GM21423 (cell line): ENCODE measurements around the gene WDR93.
"Not testable (repeated sequence)": the region's sequence is repeated elsewhere in the genome, so short reads cannot be mapped to it uniquely, and the experiment has no call there.

Experiments used
- ATAC-seq: cut with Tn5 transposase; IDR thresholded peaks from one replicate; pipeline ENCODE4 v1.9.1; 2021; ENCODE audit warnings: mild to moderate bottlenecking, moderate library complexity; ENCODE audit not compliant: unreplicated experiment

WDR93 gene

DNA sequence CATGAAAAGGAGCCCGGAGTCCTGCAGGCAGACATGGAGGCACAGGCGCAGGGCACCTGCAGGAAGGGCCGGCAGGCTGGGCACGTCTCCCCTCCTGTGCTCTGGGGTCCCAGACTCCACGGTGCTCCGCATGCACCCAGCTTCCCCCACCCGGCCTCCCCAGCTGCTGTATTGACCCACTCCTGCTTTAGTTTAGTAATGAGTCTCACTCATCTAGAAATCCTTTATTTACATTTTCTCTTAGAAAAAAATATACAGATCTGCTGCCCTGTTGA, 94.0 kb downstream of the WDR93 start:
- ATAC-seq = no peak

DNA sequence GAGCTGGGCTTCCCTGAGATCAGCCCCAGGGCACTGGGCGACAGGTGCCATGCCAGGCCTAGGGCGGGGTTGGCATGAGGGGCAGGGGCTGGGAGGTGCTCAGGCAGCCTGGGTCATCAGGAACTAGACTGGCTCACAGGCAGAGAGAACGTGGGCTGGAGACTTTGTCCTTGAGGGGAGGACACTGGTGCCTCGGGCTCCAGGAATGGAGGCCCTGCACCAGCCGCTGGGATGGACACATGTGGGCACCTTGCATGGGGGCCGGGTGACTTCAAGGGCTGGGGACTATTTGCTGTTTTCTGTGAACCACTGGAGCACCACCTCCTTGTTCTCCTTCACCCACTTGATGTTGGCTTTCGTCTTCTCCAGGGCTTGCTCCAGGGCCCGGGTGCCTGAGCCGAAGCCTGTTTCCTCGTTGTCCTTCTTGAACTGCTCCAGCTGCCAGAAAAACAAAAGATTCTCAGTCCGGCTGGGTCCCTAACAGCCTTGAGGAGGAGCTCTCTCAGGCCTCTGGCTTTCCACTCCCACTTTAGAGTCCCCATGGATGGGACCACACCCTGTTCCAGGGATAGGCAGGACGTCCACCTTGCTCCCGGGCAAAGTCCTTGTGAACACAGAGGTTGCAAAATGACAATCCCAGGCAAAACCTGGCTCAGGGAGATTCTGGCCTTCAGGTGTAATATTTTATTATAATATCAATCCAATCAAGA, 94.6 kb downstream of the WDR93 start:
- no peak for ATAC-seq

DNA sequence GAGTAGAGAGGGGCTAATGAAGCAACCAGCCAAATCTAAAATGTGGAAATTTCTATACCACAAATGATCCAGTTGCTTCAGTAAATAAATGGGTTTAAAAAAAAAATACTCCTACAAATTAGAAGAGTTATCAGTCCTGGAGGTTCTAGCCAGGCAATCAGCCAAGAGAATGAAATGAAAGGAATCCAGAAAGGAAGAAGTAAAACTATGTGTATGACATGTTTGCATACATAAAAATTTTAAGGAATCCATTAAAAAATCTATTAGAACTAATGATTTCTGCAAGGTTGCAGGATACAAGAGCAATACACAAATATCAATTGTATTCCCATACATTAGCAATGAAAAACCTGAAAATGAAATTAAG, 95.1 kb downstream of the WDR93 start:
- no peak for ATAC-seq

DNA sequence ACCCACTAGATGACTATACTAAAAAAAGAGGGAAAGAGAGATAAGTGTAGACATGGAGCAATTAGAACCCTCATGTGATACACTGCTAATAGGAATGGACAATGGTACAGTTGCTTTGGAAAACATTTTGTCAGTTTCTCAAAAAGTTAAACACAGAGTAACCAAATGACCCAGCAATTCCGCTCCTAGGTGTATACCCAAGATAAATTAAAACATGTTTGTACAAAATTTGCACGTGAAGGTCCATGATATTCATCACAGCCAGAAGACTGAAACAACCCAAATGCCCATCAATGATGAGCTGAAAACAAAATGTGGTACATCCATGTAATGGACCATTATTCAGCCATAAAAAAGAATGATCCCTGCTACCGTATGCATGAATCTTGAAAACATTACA, 97.3 kb downstream of the WDR93 start:
- no peak for ATAC-seq

DNA sequence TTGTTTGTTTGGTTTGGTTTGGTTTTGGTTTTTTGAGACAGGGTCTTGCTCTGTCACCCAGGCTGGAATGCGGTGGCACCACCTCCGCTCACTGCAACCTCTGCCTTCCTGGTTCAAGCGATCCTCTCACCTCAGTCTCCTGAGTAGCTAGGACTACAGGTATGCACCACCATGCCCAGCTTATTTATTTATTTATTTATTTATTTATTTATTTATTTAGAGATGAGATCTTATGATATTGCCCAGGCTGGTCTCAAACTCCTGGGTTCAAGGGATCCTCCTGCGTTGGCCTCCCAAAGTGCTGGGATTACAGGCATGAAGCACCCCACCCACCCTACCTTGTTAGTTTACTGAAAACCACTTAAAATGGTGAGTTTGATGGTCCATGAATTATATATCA, 98.0 kb downstream of the WDR93 start:
- not testable (repeated sequence) for ATAC-seq

DNA sequence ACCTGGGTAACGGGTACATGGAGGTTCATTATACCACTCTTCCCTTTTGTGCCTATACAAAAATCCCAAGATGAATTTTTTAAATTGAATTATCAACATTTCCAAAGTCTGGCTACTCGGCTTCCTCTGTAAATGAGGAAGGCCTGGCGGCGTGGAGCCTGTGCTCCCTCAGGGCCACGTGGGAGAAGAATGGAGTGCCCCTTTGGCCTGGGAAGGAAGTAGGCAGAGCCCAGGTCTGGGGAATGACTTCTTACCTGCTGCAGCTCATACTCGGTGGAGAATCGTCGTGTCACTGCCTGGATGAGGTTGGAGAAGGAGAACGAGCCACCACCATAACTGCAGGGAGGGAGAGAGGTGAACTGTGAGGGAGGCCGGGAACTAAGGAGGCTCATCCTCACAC, 99.6 kb downstream of the WDR93 start:
- no peak for ATAC-seq

DNA sequence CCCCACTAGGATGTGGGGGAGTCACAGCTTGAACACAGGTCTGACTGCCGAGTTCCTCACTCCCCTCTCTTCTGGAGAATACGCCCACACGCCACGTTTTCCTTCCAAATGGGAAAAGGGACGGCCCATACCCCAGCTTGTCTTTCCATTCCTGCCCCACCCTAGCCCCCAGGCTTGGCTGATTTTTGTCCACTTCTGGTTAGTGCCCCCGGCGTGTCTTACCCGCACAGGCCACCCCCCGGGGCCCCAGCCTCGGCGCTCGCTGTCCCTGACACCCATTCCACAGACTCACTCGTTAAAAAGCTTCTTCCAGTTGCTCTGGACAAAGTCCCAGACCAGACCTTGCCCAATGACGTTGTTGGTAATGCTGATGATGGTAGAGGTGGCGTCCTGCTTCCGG, 100.0 kb downstream of the WDR93 start:
- no peak for ATAC-seq

DNA sequence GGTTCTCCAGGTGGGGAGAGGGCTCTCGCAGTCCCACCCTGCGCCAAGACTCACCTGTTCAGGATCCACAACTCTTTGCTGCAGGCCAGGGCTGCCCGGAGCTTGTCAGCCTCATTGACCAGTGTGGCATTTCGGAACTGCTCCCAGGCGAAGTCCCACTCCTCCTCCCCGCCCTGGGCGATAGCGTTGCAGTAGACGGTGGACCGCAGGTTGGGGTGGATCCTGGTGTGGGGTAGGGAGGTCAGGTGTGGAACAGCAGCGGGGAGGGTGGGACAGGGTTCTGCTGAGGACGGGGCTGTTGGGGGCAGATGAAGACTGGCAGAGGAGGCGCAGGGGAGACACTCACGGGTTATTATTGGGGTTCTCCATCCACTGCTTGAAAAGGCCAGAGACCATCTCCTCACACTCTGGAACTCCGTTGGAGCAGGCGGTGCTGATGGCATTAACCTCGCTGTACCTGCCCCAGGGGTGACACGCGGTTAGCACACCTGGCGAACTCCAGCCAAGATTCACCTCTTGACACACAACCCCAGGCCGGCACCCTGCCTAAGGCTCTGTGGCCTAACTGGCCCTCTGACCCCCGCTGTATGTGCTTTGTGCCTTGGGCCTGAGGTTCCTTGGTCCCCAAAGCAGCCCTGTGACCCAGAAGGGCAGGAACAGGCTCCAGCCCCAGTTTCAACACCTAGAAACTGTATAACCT, 101.6 kb downstream of the WDR93 start:
- no peak for ATAC-seq
